Trophoblast cell (in vitro differentiated cells and primary cell): ENCODE measurements around the gene GALNT18.

Source experiments
- DNase-seq, 2 donors: peaks; one replicate each; pipeline ENCODE4 v3.0.0-alpha.2; 2016
- H2AFZ ChIP-seq: 2 replicates; pipeline ENCODE4 v1.6.1; 2013; ENCODE audit warnings: low read length, moderate library complexity, mild to moderate bottlenecking; ENCODE audit not compliant: insufficient read depth, poor library complexity
- H2AK5ac ChIP-seq: 2 replicates; pipeline ENCODE4 v1.6.1; 2013; ENCODE audit warnings: mild to moderate bottlenecking, low read length
- H2BK120ac ChIP-seq: 2 replicates; pipeline ENCODE4 v1.6.1; 2013; ENCODE audit warnings: low read length, mild to moderate bottlenecking, moderate library complexity; ENCODE audit not compliant: insufficient read depth, poor library complexity
- H2BK12ac ChIP-seq: 2 replicates; pipeline ENCODE4 v1.6.1; 2013; ENCODE audit warnings: mild to moderate bottlenecking, low read length, moderate library complexity
- H2BK5ac ChIP-seq: 2 replicates; pipeline ENCODE4 v1.6.1; 2013; ENCODE audit warnings: low read length, low read depth, moderate library complexity, mild to moderate bottlenecking; ENCODE audit not compliant: poor library complexity
- H3K14ac ChIP-seq: 2 replicates; pipeline ENCODE4 v1.6.1; 2013; ENCODE audit warnings: mild to moderate bottlenecking, low read length
- H3K18ac ChIP-seq: 2 replicates; pipeline ENCODE4 v1.6.1; 2013; ENCODE audit warnings: mild to moderate bottlenecking, low read length
- H3K23ac ChIP-seq: 2 replicates; pipeline ENCODE4 v1.6.1; 2013; ENCODE audit warnings: low read length
- H3K27ac ChIP-seq: 2 replicates; pipeline ENCODE4 v1.5.1; 2013; ENCODE audit warnings: low read depth, mild to moderate bottlenecking, inconsistent platforms, low read length, moderate library complexity
- H3K27me3 ChIP-seq: 2 replicates; pipeline ENCODE4 v1.6.1; 2013; ENCODE audit warnings: inconsistent platforms, mild to moderate bottlenecking, low read length, moderate library complexity; ENCODE audit not compliant: insufficient read depth
- H3K36me3 ChIP-seq, 2 experiments: 1 replicate in 1 of 2; 2 replicates in 1 of 2; pipeline ENCODE4 v1.6.1; 2013; ENCODE audit warnings: low read length in 2 of 2, mild to moderate bottlenecking in 2 of 2, moderate library complexity in 1 of 2; ENCODE audit not compliant: insufficient read depth in 2 of 2, control insufficient read depth in 1 of 2
- H3K4ac ChIP-seq: 2 replicates; pipeline ENCODE4 v1.6.1; 2013; ENCODE audit warnings: low read depth, mild to moderate bottlenecking, low read length, moderate library complexity
- H3K4me1 ChIP-seq, 2 experiments: 1 replicate in 1 of 2; 2 replicates in 1 of 2; pipeline ENCODE4 v1.6.1; 2013; ENCODE audit warnings: low read length in 2 of 2, mild to moderate bottlenecking in 2 of 2, moderate library complexity in 1 of 2; ENCODE audit not compliant: insufficient read depth in 2 of 2, control insufficient read depth in 1 of 2
- H3K4me2 ChIP-seq: 2 replicates; pipeline ENCODE4 v1.6.1; 2013; ENCODE audit warnings: inconsistent platforms, mild to moderate bottlenecking, low read length, moderate library complexity
- H3K4me3 ChIP-seq: 2 replicates; pipeline ENCODE4 v1.5.1; 2013; ENCODE audit warnings: mild to moderate bottlenecking, low read depth, low read length, inconsistent platforms
- H3K79me1 ChIP-seq: one replicate; pipeline ENCODE4 v1.6.1; 2013; ENCODE audit warnings: low read length
- H3K79me2 ChIP-seq: 2 replicates; pipeline ENCODE4 v1.6.1; 2013; ENCODE audit warnings: low read length, mild to moderate bottlenecking; ENCODE audit not compliant: control insufficient read depth, insufficient read depth, poor library complexity
- H3K9ac ChIP-seq: 2 replicates; pipeline ENCODE4 v1.6.1; 2013; ENCODE audit warnings: mild to moderate bottlenecking, low read length
- H3K9me3 ChIP-seq: 2 replicates; pipeline ENCODE4 v1.6.1; 2013; ENCODE audit warnings: low read depth, mild to moderate bottlenecking, control low read depth, inconsistent platforms, low read length; ENCODE audit not compliant: insufficient read depth
- H4K12ac ChIP-seq: 2 replicates; pipeline ENCODE4 v1.6.1; 2013; ENCODE audit warnings: low read depth, mild to moderate bottlenecking, low read length, moderate library complexity
- H4K8ac ChIP-seq: 2 replicates; pipeline ENCODE4 v1.6.1; 2013; ENCODE audit warnings: low read depth, mild to moderate bottlenecking, low read length, moderate library complexity
- H4K91ac ChIP-seq: one replicate; pipeline ENCODE4 v1.6.1; 2013; ENCODE audit warnings: low read depth, mild to moderate bottlenecking, low read length, moderate library complexity
- WGBS: extraction: QIAGEN DNeasy Blood & Tissue Kit; methylation state at CpG from one replicate; pipeline ENCODE4 v1.1.7; 2013; ENCODE audit warnings: missing lambda C conversion rate; ENCODE audit not compliant: insufficient read length, insufficient coverage; ENCODE audit errors: extremely low coverage; 5-methylcytosine and 5-hydroxymethylcytosine counted together

Gene GALNT18

DNA sequence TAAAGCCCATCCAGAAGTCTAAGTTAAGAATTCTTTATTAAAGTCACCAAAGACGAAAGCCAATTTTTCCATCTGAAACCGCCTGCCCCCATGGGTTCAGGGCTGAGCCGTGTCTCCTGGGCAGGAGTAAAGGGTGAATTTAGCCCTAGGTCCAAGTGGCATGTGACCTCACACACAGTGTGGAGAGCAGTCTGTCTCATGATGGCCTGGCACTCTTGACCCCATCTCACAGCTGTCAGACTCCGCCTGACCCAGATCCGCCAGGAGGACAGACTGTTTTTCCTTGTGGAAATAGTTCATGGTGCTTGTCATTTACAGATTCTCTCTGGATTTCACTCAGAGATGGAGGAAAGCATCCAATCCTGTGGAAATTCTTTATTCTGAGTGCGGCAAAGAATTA is 109.7 kb downstream of the GALNT18 start:
- no peak overlapping the region for H3K18ac ChIP-seq
- no peak overlapping the region for H3K4ac ChIP-seq
- H2AK5ac ChIP-seq, result no peak overlapping the region
- no peak overlapping the region for H3K4me3 ChIP-seq
- H2BK12ac ChIP-seq, result no peak overlapping the region
- H3K23ac ChIP-seq, result no peak overlapping the region
- no peak overlapping the region for H4K8ac ChIP-seq
- no peak overlapping the region for H3K9ac ChIP-seq
- no peak overlapping the region for H2BK5ac ChIP-seq
- no CpG with 5 or more reads among the region's 6 CpGs for WGBS
- no peaks in the 10 kb centered on the region for H3K9me3 ChIP-seq
- H3K14ac ChIP-seq, result no peak overlapping the region
- no peaks in the 10 kb centered on the region for H3K79me1 ChIP-seq
- no peak overlapping the region for H4K12ac ChIP-seq
- no peak for DNase-seq
- H3K27me3 ChIP-seq, result no peaks in the 10 kb centered on the region
- H3K27ac ChIP-seq, result no peak overlapping the region
- H3K4me1 ChIP-seq, result no peaks in the 10 kb centered on the region
- no peak overlapping the region for H2AFZ ChIP-seq
- no peaks in the 10 kb centered on the region for H3K79me2 ChIP-seq
- H3K36me3 ChIP-seq, result no peaks in the 10 kb centered on the region
- H4K91ac ChIP-seq, result no peak overlapping the region
- no peak overlapping the region for H2BK120ac ChIP-seq
- no peak overlapping the region for H3K4me2 ChIP-seq

- Histone ChIP-seq H3K14ac (no peak overlapping the region), H3K9ac (no peak overlapping the region), H3K79me1 (no peaks in the 10 kb centered on the region), H3K27me3 (no peaks in the 10 kb centered on the region), H3K4me3 (no peak overlapping the region), H4K8ac (no peak overlapping the region), H3K4me1 (no peaks in the 10 kb centered on the region), H3K4ac (no peak overlapping the region), H3K79me2 (no peaks in the 10 kb centered on the region), H2BK120ac (no peak overlapping the region), H3K4me2 (no peak overlapping the region), H2AFZ (no peak overlapping the region), H3K36me3 (no peaks in the 10 kb centered on the region), H2BK12ac (no peak overlapping the region), H4K91ac (no peak overlapping the region), H3K18ac (no peak overlapping the region), H2BK5ac (no peak overlapping the region), H3K27ac (no peak overlapping the region), H4K12ac (no peak overlapping the region), H3K9me3 (no peaks in the 10 kb centered on the region), H2AK5ac (no peak overlapping the region), H3K23ac (no peak overlapping the region)
- peak in 1 of 2 donors; percentile 34 for DNase-seq
- no CpG with 5 or more reads among the region's 10 CpGs for WGBS
Measured at GRCh38 chr11:11510939-11511338, 110.9 kb downstream of the GALNT18 start.

- Histone ChIP-seq H4K8ac (no peak overlapping the region), H3K18ac (no peak overlapping the region), H3K4me1 (no peaks in the 10 kb centered on the region), H3K9me3 (no peaks in the 10 kb centered on the region), H3K4ac (no peak overlapping the region), H3K9ac (no peak overlapping the region), H3K79me1 (no peaks in the 10 kb centered on the region), H3K27me3 (no peaks in the 10 kb centered on the region), H2BK12ac (no peak overlapping the region), H2BK5ac (no peak overlapping the region), H3K4me3 (no peak overlapping the region), H4K12ac (no peak overlapping the region), H2AK5ac (no peak overlapping the region), H3K79me2 (no peaks in the 10 kb centered on the region), H3K27ac (no peak overlapping the region), H3K4me2 (no peak overlapping the region), H3K36me3 (no peaks in the 10 kb centered on the region), H4K91ac (no peak overlapping the region), H3K23ac (no peak overlapping the region), H2AFZ (no peak overlapping the region), H2BK120ac (no peak overlapping the region), H3K14ac (no peak overlapping the region)
- no CpG with 5 or more reads among the region's 3 CpGs for WGBS
- DNase-seq, result no peak
Measured at GRCh38 chr11:11505692-11506091, 116.1 kb downstream of the GALNT18 start.

- H3K36me3 ChIP-seq, result no peaks in the 10 kb centered on the region
- H3K79me1 ChIP-seq, result no peaks in the 10 kb centered on the region
- H4K91ac ChIP-seq, result no peak overlapping the region
- H3K27ac ChIP-seq, result no peak overlapping the region
- H3K9me3 ChIP-seq, result no peaks in the 10 kb centered on the region
- no peak overlapping the region for H4K12ac ChIP-seq
- H3K18ac ChIP-seq, result no peak overlapping the region
- no peak overlapping the region for H3K4me3 ChIP-seq
- no peak overlapping the region for H2AK5ac ChIP-seq
- no peak overlapping the region for H3K23ac ChIP-seq
- H3K14ac ChIP-seq, result no peak overlapping the region
- H3K27me3 ChIP-seq, result no peaks in the 10 kb centered on the region
- no peak overlapping the region for H3K9ac ChIP-seq
- H3K4me1 ChIP-seq, result no peaks in the 10 kb centered on the region
- no peaks in the 10 kb centered on the region for H3K79me2 ChIP-seq
- no peak overlapping the region for H2BK5ac ChIP-seq
- DNase-seq, result no peak
- H4K8ac ChIP-seq, result no peak overlapping the region
- H2AFZ ChIP-seq, result no peak overlapping the region
- H3K4ac ChIP-seq, result no peak overlapping the region
- H2BK120ac ChIP-seq, result no peak overlapping the region
- H2BK12ac ChIP-seq, result no peak overlapping the region
- no peak overlapping the region for H3K4me2 ChIP-seq
Measured at GRCh38 chr11:11505190-11505589, 116.6 kb downstream of the GALNT18 start.

DNA sequence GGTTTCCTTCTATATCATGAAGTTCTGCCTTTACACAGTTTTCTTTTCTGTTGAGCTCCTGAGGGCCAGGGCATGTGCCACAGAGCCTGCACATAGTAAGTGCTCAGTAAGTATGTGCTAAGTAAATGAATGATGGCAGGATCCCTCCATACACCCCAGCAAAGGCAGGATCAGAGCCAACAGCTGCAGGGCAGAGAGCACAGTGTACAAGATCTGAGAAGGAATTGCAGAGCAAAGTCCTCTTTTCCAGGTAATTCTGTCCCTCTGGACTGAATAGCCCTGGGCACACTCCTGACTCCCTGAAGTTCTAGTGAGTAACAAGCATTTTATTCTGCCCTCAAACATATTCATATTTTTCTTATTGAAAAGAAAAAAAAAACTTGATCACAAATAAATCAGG is 117.7 kb downstream of the GALNT18 start:
- no peaks in the 10 kb centered on the region for H3K27me3 ChIP-seq
- H3K18ac ChIP-seq, result no peak overlapping the region
- no peak overlapping the region for H3K4me2 ChIP-seq
- H2BK5ac ChIP-seq, result no peak overlapping the region
- H3K4me1 ChIP-seq, result no peaks in the 10 kb centered on the region
- no peak overlapping the region for H3K23ac ChIP-seq
- no peak overlapping the region for H2AFZ ChIP-seq
- H3K79me1 ChIP-seq, result no peaks in the 10 kb centered on the region
- no peak overlapping the region for H3K27ac ChIP-seq
- H3K9me3 ChIP-seq, result no peaks in the 10 kb centered on the region
- no peak overlapping the region for H2BK120ac ChIP-seq
- no peaks in the 10 kb centered on the region for H3K36me3 ChIP-seq
- H3K4ac ChIP-seq, result no peak overlapping the region
- H4K12ac ChIP-seq, result no peak overlapping the region
- H4K8ac ChIP-seq, result no peak overlapping the region
- no peak overlapping the region for H3K9ac ChIP-seq
- no peak for DNase-seq
- H2AK5ac ChIP-seq, result no peak overlapping the region
- H3K79me2 ChIP-seq, result no peaks in the 10 kb centered on the region
- no peak overlapping the region for H3K14ac ChIP-seq
- H4K91ac ChIP-seq, result no peak overlapping the region
- H3K4me3 ChIP-seq, result no peak overlapping the region
- no peak overlapping the region for H2BK12ac ChIP-seq
